A549 treated with AZD2906 at 1 μM for 4 hours (cell line): Measurements from ENCODE around the gene WASHC2A. TPM values are rescaled to one million over a fixed set of nuclear protein-coding genes. Genes with fewer than 3 reads are reported as not detected.

ENCODE experiments used
- total RNA-seq: library from RNA; stranded (reverse); fragments of 200-300 nt; extraction: Qiagen RNA extraction; gene quantifications from 5 replicates; pipeline ENCODE4 v1.2.3, GENCODE V29; 2022

WASHC2A gene
- 10.9 to 14.9 TPM (median 11.3 TPM) in 5 replicates for total RNA-seq

GRCh38 chr10:50067546-50068351 is at the start of gene WASHC2A:
TSS of gene WASHC2A (plus strand) at chr10:50067954. CDS start at chr10:50068006, 52 bp downstream.

Other genes with a start within 250 kb of the WASHC2A start
- gene PARG, start 125.9 kb upstream of the WASHC2A start, total RNA-seq, result 16.5 to 21.7 TPM (median 18.6 TPM) in 5 replicates
- 14.8 to 24.9 TPM (median 17.8 TPM) in 5 replicates for gene TIMM23B, start 125.9 kb upstream of the WASHC2A start, total RNA-seq
- 6.5 to 9.6 TPM (median 8.1 TPM) in 5 replicates for gene AGAP6, start 79.5 kb upstream of the WASHC2A start, total RNA-seq
- gene ASAH2, start 183.6 kb downstream of the WASHC2A start, total RNA-seq, result 0.63 to 2.7 TPM (median 1.5 TPM) in 5 replicates